Renal cortex interstitium (tissue), 15 donors: ENCODE measurements around the gene ATP6V0B. TPM values are rescaled to one million over a fixed set of nuclear protein-coding genes. Genes with fewer than 3 reads are reported as not detected.

Source experiments
- DNase-seq, 11 donors: peaks; one replicate each; pipeline ENCODE4 v3.0.0-alpha.2; 2013; ENCODE audit warnings: low read depth in 9 of 11, low spot score in 4 of 11; ENCODE audit errors: extremely low read depth in 1 of 11
- long read RNA-seq, 16 experiments: transcript quantifications; one replicate each; lab custom pipeline, GENCODE V29; 2026
- polyA plus RNA-seq, 3 donors: library from polyadenylated mRNA; unstranded; fragments of 120-200 nt; gene quantifications; one replicate each; pipeline ENCODE4 v1.2.1, GENCODE V29; 2013; ENCODE audit not compliant: insufficient read length in 3 of 3

The ATP6V0B gene
- polyA plus RNA-seq = 100 to 1,000 TPM; 116 to 158 (median 156) TPM
- long read RNA-seq, donor 1, transcript ATP6V0B-205 (8 exons, 1,298 nt) = major isoform, 68 of 94 reads
- long read RNA-seq, donor 1, partial matches to known transcripts = 20 of 94 reads
- long read RNA-seq, donor 1, other reads (novel, unspliced or antisense) = 0 of 94 reads
- long read RNA-seq, donor 2, transcript ATP6V0B-213 (7 exons, 1,685 nt) = minor isoform, 7 of 95 reads
- long read RNA-seq, donor 2, transcript ATP6V0B-205 (8 exons, 1,298 nt) = major isoform, 63 of 95 reads
- long read RNA-seq, donor 2, partial matches to known transcripts = 21 of 95 reads
- long read RNA-seq, donor 2, other reads (novel, unspliced or antisense) = 0 of 95 reads
- long read RNA-seq, donor 3, transcript ATP6V0B-213 (7 exons, 1,685 nt) = minor isoform, 7 of 155 reads
- long read RNA-seq, donor 3, transcript ATP6V0B-205 (8 exons, 1,298 nt) = major isoform, 143 of 155 reads
- long read RNA-seq, donor 3, partial matches to known transcripts = 0 of 155 reads
- long read RNA-seq, donor 3, other reads (novel, unspliced or antisense) = 0 of 155 reads
- long read RNA-seq, donor 4, transcript ATP6V0B-213 (7 exons, 1,685 nt) = minor isoform, 8 of 90 reads
- long read RNA-seq, donor 4, transcript ATP6V0B-205 (8 exons, 1,298 nt) = major isoform, 70 of 90 reads
- long read RNA-seq, donor 4, partial matches to known transcripts = 5 of 90 reads
- long read RNA-seq, donor 4, other reads (novel, unspliced or antisense) = 0 of 90 reads
- long read RNA-seq, donor 5 = 0 reads
- long read RNA-seq, donor 6, transcript ATP6V0B-205 (8 exons, 1,298 nt) = major isoform, 54 of 76 reads
- long read RNA-seq, donor 6, transcript ATP6V0B-213 (7 exons, 1,685 nt) = minor isoform, 9 of 76 reads
- long read RNA-seq, donor 6, partial matches to known transcripts = 5 of 76 reads
- long read RNA-seq, donor 6, other reads (novel, unspliced or antisense) = 0 of 76 reads
- long read RNA-seq, donor 7, transcript ATP6V0B-201 (7 exons, 944 nt) = minor isoform, 7 of 130 reads
- long read RNA-seq, donor 7, transcript ATP6V0B-205 (8 exons, 1,298 nt) = major isoform, 107 of 130 reads
- long read RNA-seq, donor 7, partial matches to known transcripts = 10 of 130 reads
- long read RNA-seq, donor 7, other reads (novel, unspliced or antisense) = 0 of 130 reads
- long read RNA-seq, donor 8, transcript ATP6V0B-213 (7 exons, 1,685 nt) = minor isoform, 21 of 225 reads
- long read RNA-seq, donor 8, transcript ATP6V0B-201 (7 exons, 944 nt) = minor isoform, 6 of 225 reads
- long read RNA-seq, donor 8, transcript ATP6V0B-205 (8 exons, 1,298 nt) = major isoform, 122 of 225 reads
- long read RNA-seq, donor 8, partial matches to known transcripts = 64 of 225 reads
- long read RNA-seq, donor 8, other reads (novel, unspliced or antisense) = 5 of 225 reads
- long read RNA-seq, donor 9, transcript ATP6V0B-201 (7 exons, 944 nt) = minor isoform, 5 of 115 reads
- long read RNA-seq, donor 9, transcript ATP6V0B-205 (8 exons, 1,298 nt) = major isoform, 100 of 115 reads
- long read RNA-seq, donor 9, partial matches to known transcripts = 5 of 115 reads
- long read RNA-seq, donor 9, other reads (novel, unspliced or antisense) = 0 of 115 reads
- long read RNA-seq, donor 10, transcript ATP6V0B-205 (8 exons, 1,298 nt) = major isoform, 105 of 178 reads
- long read RNA-seq, donor 10, transcript ATP6V0B-201 (7 exons, 944 nt) = minor isoform, 6 of 178 reads
- long read RNA-seq, donor 10, transcript ATP6V0B-211 (6 exons, 825 nt) = minor isoform, 5 of 178 reads
- long read RNA-seq, donor 10, partial matches to known transcripts = 57 of 178 reads
- long read RNA-seq, donor 10, other reads (novel, unspliced or antisense) = 0 of 178 reads
- long read RNA-seq, donor 11, transcript ATP6V0B-205 (8 exons, 1,298 nt) = major isoform, 49 of 63 reads
- long read RNA-seq, donor 11, transcript ATP6V0B-213 (7 exons, 1,685 nt) = minor isoform, 5 of 63 reads
- long read RNA-seq, donor 11, partial matches to known transcripts = 0 of 63 reads
- long read RNA-seq, donor 11, other reads (novel, unspliced or antisense) = 0 of 63 reads
- long read RNA-seq, donor 12, transcript ATP6V0B-205 (8 exons, 1,298 nt) = major isoform, 36 of 40 reads
- long read RNA-seq, donor 12, partial matches to known transcripts = 0 of 40 reads
- long read RNA-seq, donor 12, other reads (novel, unspliced or antisense) = 0 of 40 reads
- long read RNA-seq, donor 13, transcript ATP6V0B-205 (8 exons, 1,298 nt) = major isoform, 136 of 175 reads
- long read RNA-seq, donor 13, transcript ATP6V0B-201 (7 exons, 944 nt) = minor isoform, 9 of 175 reads
- long read RNA-seq, donor 13, partial matches to known transcripts = 18 of 175 reads
- long read RNA-seq, donor 13, other reads (novel, unspliced or antisense) = 0 of 175 reads
- long read RNA-seq, donor 14, transcript ATP6V0B-213 (7 exons, 1,685 nt) = minor isoform, 6 of 117 reads
- long read RNA-seq, donor 14, transcript ATP6V0B-205 (8 exons, 1,298 nt) = major isoform, 106 of 117 reads
- long read RNA-seq, donor 14, partial matches to known transcripts = 0 of 117 reads
- long read RNA-seq, donor 14, other reads (novel, unspliced or antisense) = 0 of 117 reads
- long read RNA-seq, donor 15, transcript ATP6V0B-201 (7 exons, 944 nt) = minor isoform, 5 of 44 reads
- long read RNA-seq, donor 15, transcript ATP6V0B-205 (8 exons, 1,298 nt) = major isoform, 33 of 44 reads
- long read RNA-seq, donor 15, partial matches to known transcripts = 0 of 44 reads
- long read RNA-seq, donor 15, other reads (novel, unspliced or antisense) = 0 of 44 reads
- long read RNA-seq, donor 16, transcript ATP6V0B-208 (7 exons, 1,664 nt) = minor isoform, 5 of 253 reads
- long read RNA-seq, donor 16, transcript ATP6V0B-213 (7 exons, 1,685 nt) = minor isoform, 12 of 253 reads
- long read RNA-seq, donor 16, transcript ATP6V0B-205 (8 exons, 1,298 nt) = major isoform, 199 of 253 reads
- long read RNA-seq, donor 16, transcript ATP6V0B-201 (7 exons, 944 nt) = minor isoform, 11 of 253 reads
- long read RNA-seq, donor 16, partial matches to known transcripts = 12 of 253 reads
- long read RNA-seq, donor 16, other reads (novel, unspliced or antisense) = 5 of 253 reads

DNA sequence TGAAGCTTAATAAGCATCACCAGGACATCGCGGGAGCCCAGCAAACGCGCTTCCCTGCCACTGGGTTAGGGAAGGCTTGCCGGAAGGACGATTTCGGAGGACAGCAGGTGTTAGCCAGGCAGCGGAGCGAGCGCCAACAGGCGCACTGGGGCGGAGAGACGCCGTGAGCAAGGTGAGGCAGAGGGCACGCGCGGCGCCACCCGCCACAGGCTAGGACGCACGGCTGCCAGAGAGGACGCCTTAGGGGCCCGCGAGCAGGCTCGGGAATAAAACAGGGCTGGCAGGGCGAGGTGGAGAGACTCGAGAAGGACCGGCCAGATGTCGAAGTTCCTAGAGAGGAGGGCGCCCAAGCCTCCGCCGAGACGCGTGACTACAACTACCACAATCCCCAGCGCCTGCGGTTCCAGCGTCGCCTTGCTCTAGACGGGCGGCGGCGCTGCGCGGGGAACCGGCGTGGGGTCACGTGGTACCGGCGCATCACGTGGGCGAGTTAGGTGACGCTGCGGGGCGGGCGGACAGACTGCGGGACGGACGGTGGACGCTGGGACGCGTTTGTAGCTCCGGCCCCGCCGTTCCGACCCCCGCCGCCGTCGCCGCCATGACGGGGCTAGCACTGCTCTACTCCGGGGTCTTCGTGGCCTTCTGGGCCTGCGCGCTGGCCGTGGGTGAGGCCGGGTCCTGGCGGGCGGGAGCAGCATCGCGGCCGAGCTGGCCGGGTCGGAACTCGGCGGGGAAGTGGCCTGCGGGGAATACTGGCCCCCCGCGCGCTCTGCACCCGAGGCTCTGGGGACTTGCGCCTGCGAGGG lies at the start of gene ATP6V0B:
ATP6V0B (plus strand) TSS at position 518 of the 806 bp plus-strand sequence; CDS start at position 599, 81 bp downstream.
- peak in 10 of 11 donors; percentile 74 to 92 (median 87) for DNase-seq

- no peak for DNase-seq
Observed at GRCh38 chr1:43925846-43926245, 48.9 kb upstream of the ATP6V0B start.

DNA sequence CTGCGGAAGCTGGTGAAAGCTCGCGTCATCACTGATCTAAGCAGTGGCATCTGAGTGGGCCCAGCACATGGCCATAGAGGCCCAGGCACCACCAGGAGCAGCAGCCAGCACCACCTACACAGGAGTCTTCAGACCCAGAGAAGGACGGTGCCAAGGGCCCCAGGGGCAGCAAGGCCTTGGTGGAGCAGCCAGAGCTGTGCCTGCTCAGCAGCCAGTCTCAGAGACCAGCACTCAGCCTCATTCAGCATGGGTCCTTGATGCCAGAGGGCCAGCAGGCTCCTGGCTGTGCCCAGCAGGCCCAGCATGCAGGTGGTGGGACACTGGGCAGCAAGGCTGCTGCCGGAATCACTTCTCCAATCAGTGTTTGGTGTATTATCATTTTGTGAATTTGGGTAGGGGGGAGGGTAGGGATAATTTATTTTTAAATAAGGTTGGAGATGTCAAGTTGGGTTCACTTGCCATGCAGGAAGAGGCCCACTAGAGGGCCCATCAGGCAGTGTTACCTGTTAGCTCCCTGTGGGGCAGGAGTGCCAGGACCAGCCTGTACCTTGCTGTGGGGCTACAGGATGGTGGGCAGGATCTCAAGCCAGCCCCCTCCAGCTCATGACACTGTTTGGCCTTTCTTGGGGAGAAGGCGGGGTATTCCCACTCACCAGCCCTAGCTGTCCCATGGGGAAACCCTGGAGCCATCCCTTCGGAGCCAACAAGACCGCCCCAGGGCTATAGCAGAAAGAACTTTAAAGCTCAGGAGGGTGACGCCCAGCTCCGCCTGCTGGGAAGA lies 44.4 kb upstream of the ATP6V0B start:
- no peak for DNase-seq

DNA sequence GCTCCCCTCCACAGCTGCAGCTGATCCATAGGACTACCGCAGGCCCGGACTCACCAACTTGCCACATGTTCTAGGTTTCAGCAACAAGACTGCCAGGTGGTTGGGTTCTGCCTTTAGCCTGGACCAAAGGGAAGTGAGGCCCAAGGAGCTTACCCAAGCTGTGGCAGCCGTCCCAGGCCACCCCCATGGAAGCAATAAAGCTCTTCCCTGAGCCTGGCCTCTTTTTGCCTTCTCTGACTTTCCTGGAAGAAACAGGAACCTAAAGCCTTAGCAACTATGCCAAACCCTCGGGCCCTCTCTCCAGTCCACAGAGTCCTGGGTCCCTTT lies 43.8 kb upstream of the ATP6V0B start:
- DNase-seq = no peak

DNA sequence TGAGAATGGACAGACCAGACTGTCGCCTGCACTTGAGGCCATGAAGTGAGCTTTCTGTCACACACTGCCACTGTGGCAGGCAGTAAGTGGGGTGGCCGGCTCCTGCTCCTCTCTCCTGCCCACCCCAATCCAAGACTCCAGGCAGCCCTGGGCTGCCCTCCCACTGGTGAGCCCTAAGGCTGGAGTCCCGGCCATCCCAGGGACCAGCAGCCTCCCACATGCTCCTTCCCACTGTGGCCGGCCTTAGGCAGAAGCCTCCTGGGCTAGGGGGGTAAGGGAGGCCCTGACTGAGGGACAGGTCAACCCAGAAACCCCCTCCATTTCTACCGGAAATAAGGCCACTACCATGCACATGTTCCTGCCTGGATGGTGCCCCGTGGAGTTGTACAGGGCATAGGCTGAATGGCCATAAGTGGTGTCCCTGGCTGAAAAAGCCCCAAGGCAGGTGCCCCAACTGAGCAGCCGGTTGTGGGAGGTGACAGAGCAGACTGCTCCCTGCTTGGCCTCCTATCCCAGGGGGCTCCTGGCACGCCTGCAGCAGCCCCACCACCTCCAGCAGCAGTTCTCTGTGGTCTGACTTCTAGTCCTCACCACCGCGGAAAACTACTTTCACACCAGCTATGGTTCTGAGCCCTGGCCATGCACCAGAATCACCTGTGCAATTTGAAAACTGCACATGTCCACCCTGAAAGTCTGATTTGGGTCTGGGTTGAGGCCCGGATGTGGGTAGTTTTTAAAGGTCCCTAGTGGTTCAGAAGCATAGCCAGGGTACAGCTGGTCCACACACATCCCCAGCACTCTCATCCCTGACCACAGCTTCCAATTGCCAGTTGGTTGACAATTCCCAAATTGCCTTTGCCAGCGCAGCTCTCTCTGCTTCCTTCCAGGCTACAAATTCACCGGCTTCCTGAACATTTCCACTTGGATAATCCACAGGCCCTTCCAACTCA lies 42.8 kb upstream of the ATP6V0B start:
- no peak for DNase-seq

DNA sequence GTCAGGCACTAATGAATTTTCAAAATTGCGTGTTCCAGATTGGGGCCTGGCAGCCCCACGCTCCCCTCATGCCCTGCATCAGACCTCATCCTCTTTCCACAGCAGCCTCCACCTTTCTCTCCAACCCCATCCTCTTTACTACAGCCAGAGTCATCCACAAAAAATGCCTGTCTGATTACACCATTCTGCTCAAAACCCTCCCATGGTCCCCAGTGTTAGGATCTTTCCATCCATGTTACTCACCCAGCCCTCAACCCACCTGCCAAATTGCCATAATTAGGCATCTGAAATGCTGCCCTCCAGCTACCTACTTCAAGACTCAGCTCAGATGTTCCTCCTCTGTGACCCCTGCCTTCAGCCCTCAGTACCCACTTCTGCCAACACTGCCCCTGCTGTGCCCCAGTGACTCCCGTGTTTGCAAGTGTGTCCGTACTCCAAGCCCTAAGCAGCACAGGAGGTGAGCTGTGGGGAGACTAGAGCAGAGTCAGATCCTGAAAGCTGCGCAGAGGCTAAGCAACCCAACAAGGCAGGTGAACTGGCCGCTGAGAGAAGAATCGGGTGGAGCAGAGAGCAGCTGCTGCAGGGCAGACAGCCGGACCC lies 41.9 kb upstream of the ATP6V0B start:
- DNase-seq = no peak

GRCh38 chr1:43933386-43934100 lies 41.2 kb upstream of the ATP6V0B start, which contains the start of gene ARTN:
Gene ARTN (plus strand): TSS chr1:43933801. CDS start chr1:43935657, 1,856 bp downstream.
- DNase-seq = no peak

- DNase-seq = peak in 3 of 11 donors; percentile 51 to 66 (median 56)
Observed at GRCh38 chr1:43934101-43934985, 40.4 kb upstream of the ATP6V0B start.

- no peak for DNase-seq
Observed at GRCh38 chr1:43934986-43935324, 39.8 kb upstream of the ATP6V0B start.

GRCh38 chr1:43935711-43936427 lies 38.9 kb upstream of the ATP6V0B start:
- no peak for DNase-seq
